GM19395 (cell line): ENCODE data around the gene SRY.
"Not testable (repeated sequence)": the region's sequence is repeated elsewhere in the genome, so short reads cannot be mapped to it uniquely, and the experiment has no call there.

ENCODE experiments used
- ATAC-seq: cut with Tn5 transposase; IDR thresholded peaks from one replicate; pipeline ENCODE4 v1.9.1; 2021; ENCODE audit warnings: mild to moderate bottlenecking, moderate library complexity; ENCODE audit not compliant: unreplicated experiment

Gene SRY

GRCh38 chrY:2787600-2787999 is at the start of gene SRY:
Gene SRY, minus strand, starts transcription at chrY:2787682. Its CDS starts 79 bp downstream, at chrY:2787603.
- no peak for ATAC-seq

- no peak for ATAC-seq
These were observed 49.6 kb upstream of the SRY start for GRCh38 chrY:2837078-2837477.

GRCh38 chrY:2835230-2835629 is 47.7 kb upstream of the SRY start:
- no peak for ATAC-seq

GRCh38 chrY:2828497-2828896 is 41.0 kb upstream of the SRY start:
- no peak for ATAC-seq

- ATAC-seq: no peak
These were observed 37.0 kb upstream of the SRY start for GRCh38 chrY:2824471-2824870.

- ATAC-seq: not testable (repeated sequence)
These were observed 29.8 kb upstream of the SRY start for GRCh38 chrY:2817146-2817896.

GRCh38 chrY:2800246-2800645 is 12.8 kb upstream of the SRY start:
- no peak for ATAC-seq

GRCh38 chrY:2797991-2798390 is 10.5 kb upstream of the SRY start:
- no peak for ATAC-seq

- no peak for ATAC-seq
These were observed 9.6 kb upstream of the SRY start for GRCh38 chrY:2796977-2797523.

- no peak for ATAC-seq
These were observed 2.3 kb upstream of the SRY start for GRCh38 chrY:2789756-2790155.

GRCh38 chrY:2786876-2787512 is 488 bp downstream of the SRY start:
- no peak for ATAC-seq
